WTC11 (cell line): ENCODE results near the gene MB. TPM values are rescaled to one million over a fixed set of nuclear protein-coding genes. Genes with fewer than 3 reads are reported as not detected.

Experiments
- ATAC-seq: fragments of 200-7000 bp; cut with Tn5 transposase; 2 replicates; pipeline ENCODE4 v1.10.0; 2021; ENCODE audit warnings: mild to moderate bottlenecking, moderate library complexity
- CTCF ChIA-PET: fragments of 300-600 bp; sonication (Branson Sonifier 250); formaldehyde crosslinking; loops from one replicate; lab custom pipeline; 2021; ENCODE audit warnings: antibody characterized with exemption; lab: Charles Lee
- POLR2A ChIA-PET: fragments of 350-600 bp; sonication (Branson Sonifier 250); formaldehyde crosslinking; loops from one replicate; lab custom pipeline; 2021; ENCODE audit warnings: antibody characterized with exemption; lab: Charles Lee
- DNase-seq: peaks from one replicate; pipeline ENCODE4 v3.0.0; 2021; ENCODE audit warnings: low spot score
- H3K27ac Mint-ChIP-seq: 2 replicates; pipeline ENCODE4 v1.8.0; 2021; ENCODE audit warnings: mixed read lengths
- H3K27me3 Mint-ChIP-seq: 2 replicates; pipeline ENCODE4 v1.8.0; 2021; ENCODE audit warnings: low read depth, mild to moderate bottlenecking, moderate library complexity, mixed read lengths
- H3K36me3 Mint-ChIP-seq: 2 replicates; pipeline ENCODE4 v1.8.0; 2021; ENCODE audit warnings: mixed read lengths
- H3K4me1 Mint-ChIP-seq: 2 replicates; pipeline ENCODE4 v1.8.0; 2022; ENCODE audit warnings: mixed read lengths
- H3K4me3 Mint-ChIP-seq: 2 replicates; pipeline ENCODE4 v1.8.0; 2021; ENCODE audit warnings: mild to moderate bottlenecking, moderate library complexity, mixed read lengths
- H3K9me3 Mint-ChIP-seq: 2 replicates; pipeline ENCODE4 v1.8.0; 2021; ENCODE audit warnings: mixed read lengths
- ATF1 ChIP-seq: sonication (generic); formaldehyde crosslinking; IDR thresholded peaks from 2 replicates; pipeline ENCODE4 v1.8.1; 2023; ENCODE audit warnings: mild to moderate bottlenecking, moderate library complexity, missing genetic modification reagents
- EMX1 ChIP-seq: fragments of 250-450 bp; sonication (Bioruptor Pico); IDR thresholded peaks from 2 replicates; pipeline ENCODE4 v1.8.0; 2021; ENCODE audit warnings: mild to moderate bottlenecking
- ESRRA ChIP-seq: sonication (generic); formaldehyde crosslinking; IDR thresholded peaks from 2 replicates; pipeline ENCODE4 v1.8.1; 2022; ENCODE audit warnings: mild to moderate bottlenecking, missing genetic modification reagents, borderline replicate concordance
- GABPB1 ChIP-seq: sonication (generic); formaldehyde crosslinking; IDR thresholded peaks from 2 replicates; pipeline ENCODE4 v1.8.1; 2023; ENCODE audit warnings: mild to moderate bottlenecking, missing genetic modification reagents
- GRHL2 ChIP-seq: fragments of 250-450 bp; sonication (Bioruptor Pico); IDR thresholded peaks from 2 replicates; pipeline ENCODE4 v1.8.0; 2022; ENCODE audit warnings: mild to moderate bottlenecking, moderate library complexity; ENCODE audit not compliant: insufficient replicate concordance, severe bottlenecking
- GTF2I ChIP-seq: fragments of 250-450 bp; sonication (Bioruptor Pico); conservative IDR thresholded peaks from 2 replicates; pipeline ENCODE4 v1.4.0; 2021; ENCODE audit warnings: mild to moderate bottlenecking
- NR1H2 ChIP-seq: sonication (generic); formaldehyde crosslinking; IDR thresholded peaks from 2 replicates; pipeline ENCODE4 v1.9.0; 2021; ENCODE audit warnings: mild to moderate bottlenecking, moderate library complexity, missing genetic modification reagents
- RORB ChIP-seq: fragments of 250-450 bp; sonication (Bioruptor Pico); IDR thresholded peaks from 2 replicates; pipeline ENCODE4 v1.9.0; 2021; ENCODE audit warnings: mild to moderate bottlenecking
- SOX15 ChIP-seq: fragments of 250-450 bp; sonication (Bioruptor Pico); IDR thresholded peaks from 2 replicates; pipeline ENCODE4 v1.9.0; 2021; ENCODE audit warnings: mild to moderate bottlenecking
- TCF7 ChIP-seq: sonication (generic); formaldehyde crosslinking; IDR thresholded peaks from 2 replicates; pipeline ENCODE4 v1.8.0; 2022; ENCODE audit warnings: mild to moderate bottlenecking, low read depth, missing genetic modification reagents, moderate library complexity
- ZBTB43 ChIP-seq: sonication (generic); formaldehyde crosslinking; IDR thresholded peaks from 2 replicates; pipeline ENCODE4 v1.8.1; 2023; ENCODE audit warnings: mild to moderate bottlenecking, missing genetic modification reagents
- ZNF121 ChIP-seq: sonication (generic); formaldehyde crosslinking; IDR thresholded peaks from 2 replicates; pipeline ENCODE4 v1.8.0; 2023; ENCODE audit warnings: missing genetic modification reagents
- ZNF232 ChIP-seq: sonication (generic); formaldehyde crosslinking; IDR thresholded peaks from 2 replicates; pipeline ENCODE4 v1.8.0; 2022; ENCODE audit warnings: mild to moderate bottlenecking, missing genetic modification reagents
- ZNF281 ChIP-seq: sonication (generic); formaldehyde crosslinking; IDR thresholded peaks from 2 replicates; pipeline ENCODE4 v1.8.0; 2023; ENCODE audit warnings: mild to moderate bottlenecking, missing genetic modification reagents
- ZNF396 ChIP-seq: fragments of 250-450 bp; sonication (Bioruptor Pico); IDR thresholded peaks from 2 replicates; pipeline ENCODE4 v1.8.0; 2021; ENCODE audit warnings: mild to moderate bottlenecking, moderate library complexity, borderline replicate concordance
- ZSCAN18 ChIP-seq: fragments of 250-450 bp; sonication (Bioruptor Pico); IDR thresholded peaks from 2 replicates; pipeline ENCODE4 v2.1.2; 2022; ENCODE audit warnings: mild to moderate bottlenecking, moderate library complexity
- total RNA-seq: library from RNA; stranded (reverse); gene quantifications from 3 replicates; pipeline ENCODE4 v1.2.3, GENCODE V29; 2021
- TF ChIP-seq, protein P1 (sequence below): sonication (generic); formaldehyde crosslinking; IDR thresholded peaks from 2 replicates; pipeline ENCODE4 v1.8.0; 2022; ENCODE audit warnings: mild to moderate bottlenecking, missing genetic modification reagents
- TF ChIP-seq, protein P2 (sequence below): fragments of 200-600 bp; IDR thresholded peaks from 2 replicates; pipeline ENCODE4 v1.8.0; 2022; ENCODE audit warnings: antibody characterized with exemption

MB gene
- total RNA-seq, 1 experiment from 2014 or later, result 0.50 TPM

GRCh38 chr22:35634015-35634414 lies 16.9 kb upstream of the MB start (continued):
- TF ChIP-seq, protein P1, sequence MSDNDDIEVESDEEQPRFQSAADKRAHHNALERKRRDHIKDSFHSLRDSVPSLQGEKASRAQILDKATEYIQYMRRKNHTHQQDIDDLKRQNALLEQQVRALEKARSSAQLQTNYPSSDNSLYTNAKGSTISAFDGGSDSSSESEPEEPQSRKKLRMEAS (CRISPR knock-in tag), result no peak
- TF ChIP-seq GRHL2 (CRISPR knock-in tag) (no peak), EMX1 (CRISPR knock-in tag) (no peak), ZSCAN18 (no peak), ESRRA (CRISPR knock-in tag) (no peak), GTF2I (no peak), NR1H2 (CRISPR knock-in tag) (no peak), ZNF232 (CRISPR knock-in tag) (no peak)

DNA sequence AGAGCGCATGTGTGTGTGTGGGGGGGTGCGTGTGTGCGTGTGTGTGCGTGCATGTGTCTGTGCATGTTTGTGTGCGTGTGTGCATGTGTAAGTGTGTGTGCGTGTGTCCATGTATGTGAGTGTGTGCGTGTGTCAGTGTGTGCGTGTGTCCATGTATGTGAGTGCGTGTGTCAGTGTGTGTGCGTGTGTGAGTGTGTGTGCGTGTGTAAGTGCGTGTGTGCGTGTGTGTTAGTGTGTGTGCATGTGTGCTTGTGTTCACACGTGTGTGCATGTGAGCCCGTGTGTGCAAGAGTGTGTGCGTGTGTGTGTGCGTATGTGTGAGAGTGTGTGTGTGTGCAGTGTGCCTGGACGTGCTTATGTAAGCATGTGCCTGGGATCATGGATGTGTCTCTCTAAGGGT lies 16.4 kb upstream of the MB start:
- DNase-seq, result no peak
- POLR2A ChIA-PET, result no interaction called here

GRCh38 chr22:35632935-35633334 lies 15.8 kb upstream of the MB start:
- Mint-ChIP-seq H3K4me3 (no peak overlapping the region), H3K4me1 (peaks cover 40% of the 10 kb centered on the region), H3K36me3 (no peaks in the 10 kb centered on the region), H3K27ac (no peak overlapping the region; the same call in 1 of the 2 replicates), H3K9me3 (peaks cover 5% of the 10 kb centered on the region), H3K27me3 (peaks cover 3% of the 10 kb centered on the region; the same call in 1 of the 2 replicates)
- ChIA-PET POLR2A (no interaction called here), CTCF (interaction anchor here (2.8 kb wide), 1 partner anchor 45 kb away, joined by 11 read pairs; no protein-coding TSS in a partner anchor)
- TF ChIP-seq ATF1 (CRISPR knock-in tag), result no peak
- TF ChIP-seq GABPB1 (CRISPR knock-in tag), result no peak
- no peak for TF ChIP-seq ZNF281 (CRISPR knock-in tag)
- TF ChIP-seq TCF7 (CRISPR knock-in tag), result no peak
- no peak for DNase-seq
- ATAC-seq, result no peak

More for the DNA sequence above, 16.4 kb upstream of the MB start:
- H3K36me3 Mint-ChIP-seq, result no peaks in the 10 kb centered on the region
- peaks cover 42% of the 10 kb centered on the region for H3K4me1 Mint-ChIP-seq
- peaks cover 3% of the 10 kb centered on the region for H3K27me3 Mint-ChIP-seq
- no peak for TF ChIP-seq SOX15 (CRISPR knock-in tag)
- peak; percentile 98 for TF ChIP-seq ZBTB43 (CRISPR knock-in tag)
- no peak overlapping the region for H3K27ac Mint-ChIP-seq
- ATAC-seq, result no peak
- no peak overlapping the region for H3K4me3 Mint-ChIP-seq
- H3K9me3 Mint-ChIP-seq, result peaks cover 5% of the 10 kb centered on the region
- CTCF ChIA-PET, result no interaction called here

DNA sequence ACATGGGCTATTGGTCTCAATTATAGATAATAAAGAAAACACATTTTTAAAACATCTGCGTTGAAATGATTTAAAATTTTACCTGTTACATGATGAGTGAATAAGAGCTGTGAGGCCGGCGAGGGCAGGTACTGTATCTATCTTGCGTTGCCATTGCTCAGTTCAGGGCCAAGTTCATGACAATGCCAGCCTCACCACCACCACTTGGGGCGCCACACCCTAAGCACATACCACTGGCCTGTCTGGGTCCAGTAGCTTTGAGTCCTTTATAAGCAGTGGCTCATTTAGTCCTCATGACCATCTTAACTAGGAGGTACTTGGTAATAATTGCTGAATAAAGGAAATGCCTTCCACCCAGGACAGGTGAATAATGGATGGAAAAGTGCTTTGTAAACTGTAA lies 14.5 kb upstream of the MB start:
- POLR2A ChIA-PET, result interaction anchor here (0.6 kb wide), 1 partner anchor 16 kb away, joined by 3 read pairs; the partner anchor contains the start of gene APOL6
- H3K4me3 Mint-ChIP-seq, result no peak overlapping the region
- no peaks in the 10 kb centered on the region for H3K36me3 Mint-ChIP-seq
- H3K27me3 Mint-ChIP-seq, result peaks cover 3% of the 10 kb centered on the region; the same call in 1 of the 2 replicates
- no peak for TF ChIP-seq ZNF396 (CRISPR knock-in tag)
- TF ChIP-seq ZNF121 (CRISPR knock-in tag), result 0 out of 2 replicates have a peak, but pooled peaks have one; percentile 24
- TF ChIP-seq, protein P2, sequence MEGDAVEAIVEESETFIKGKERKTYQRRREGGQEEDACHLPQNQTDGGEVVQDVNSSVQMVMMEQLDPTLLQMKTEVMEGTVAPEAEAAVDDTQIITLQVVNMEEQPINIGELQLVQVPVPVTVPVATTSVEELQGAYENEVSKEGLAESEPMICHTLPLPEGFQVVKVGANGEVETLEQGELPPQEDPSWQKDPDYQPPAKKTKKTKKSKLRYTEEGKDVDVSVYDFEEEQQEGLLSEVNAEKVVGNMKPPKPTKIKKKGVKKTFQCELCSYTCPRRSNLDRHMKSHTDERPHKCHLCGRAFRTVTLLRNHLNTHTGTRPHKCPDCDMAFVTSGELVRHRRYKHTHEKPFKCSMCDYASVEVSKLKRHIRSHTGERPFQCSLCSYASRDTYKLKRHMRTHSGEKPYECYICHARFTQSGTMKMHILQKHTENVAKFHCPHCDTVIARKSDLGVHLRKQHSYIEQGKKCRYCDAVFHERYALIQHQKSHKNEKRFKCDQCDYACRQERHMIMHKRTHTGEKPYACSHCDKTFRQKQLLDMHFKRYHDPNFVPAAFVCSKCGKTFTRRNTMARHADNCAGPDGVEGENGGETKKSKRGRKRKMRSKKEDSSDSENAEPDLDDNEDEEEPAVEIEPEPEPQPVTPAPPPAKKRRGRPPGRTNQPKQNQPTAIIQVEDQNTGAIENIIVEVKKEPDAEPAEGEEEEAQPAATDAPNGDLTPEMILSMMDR, result peak; percentile 79
- no peak for TF ChIP-seq RORB (CRISPR knock-in tag)
- TF ChIP-seq, all 79 proteins: peak for 2
- H3K9me3 Mint-ChIP-seq, result peaks cover 5% of the 10 kb centered on the region
- no peak overlapping the region for H3K27ac Mint-ChIP-seq
- peaks cover 30% of the 10 kb centered on the region for H3K4me1 Mint-ChIP-seq
- ATAC-seq (peak; percentile 70), DNase-seq (peak; percentile 81)
- CTCF ChIA-PET, result interaction anchor here (0.5 to 2.8 kb wide), 47 partner anchors 9 to 493 kb away, joined by 3 to 19 read pairs (median 4); partner anchors contain the start of genes APOL6 and RASD2
